Measurements from ENCODE around the gene CAPN10.

The CAPN10 gene

GRCh38 chr2:240589375-240589774 lies 2.8 kb downstream of the CAPN10 start:
- DNase-seq (ENCODE audit: low read depth), result no peak

- no peak for DNase-seq (ENCODE audit: low read depth)
These were observed 3.5 kb downstream of the CAPN10 start for GRCh38 chr2:240589850-240590525.

- no peak for DNase-seq (ENCODE audit: low read depth)
These were observed 4.2 kb downstream of the CAPN10 start for GRCh38 chr2:240590681-240591111.

GRCh38 chr2:240591226-240591625 lies 4.7 kb downstream of the CAPN10 start:
- no peak for DNase-seq (ENCODE audit: low read depth)

GRCh38 chr2:240591784-240592183 lies 5.2 kb downstream of the CAPN10 start:
- DNase-seq (ENCODE audit: low read depth), result no peak

- no peak for DNase-seq (ENCODE audit: low read depth)
These were observed 6.6 kb downstream of the CAPN10 start for GRCh38 chr2:240593026-240593702.

- no peak for DNase-seq (ENCODE audit: low read depth)
These were observed 7.3 kb downstream of the CAPN10 start for GRCh38 chr2:240593703-240594451.

- DNase-seq (ENCODE audit: low read depth), result no peak
These were observed 8.2 kb downstream of the CAPN10 start for GRCh38 chr2:240594511-240595380.

- no peak for DNase-seq (ENCODE audit: low read depth)
These were observed 9.0 kb downstream of the CAPN10 start for GRCh38 chr2:240595381-240596079.

- no peak for DNase-seq (ENCODE audit: low read depth)
These were observed 9.5 kb downstream of the CAPN10 start for GRCh38 chr2:240596080-240596460.

- DNase-seq (ENCODE audit: low read depth), result no peak
These were observed 10.0 kb downstream of the CAPN10 start for GRCh38 chr2:240596491-240596931.

- DNase-seq (ENCODE audit: low read depth), result no peak
These were observed 10.5 kb downstream of the CAPN10 start for GRCh38 chr2:240597054-240597418.

GRCh38 chr2:240597419-240598181 lies 11.1 kb downstream of the CAPN10 start:
- DNase-seq (ENCODE audit: low read depth), result no peak

- DNase-seq (ENCODE audit: low read depth), result no peak
These were observed 11.9 kb downstream of the CAPN10 start for GRCh38 chr2:240598311-240598911.

GRCh38 chr2:240599141-240599583 lies 12.6 kb downstream of the CAPN10 start:
- no peak for DNase-seq (ENCODE audit: low read depth)

- no peak for DNase-seq (ENCODE audit: low read depth)
These were observed 14.0 kb downstream of the CAPN10 start for GRCh38 chr2:240600451-240600961.

GRCh38 chr2:240601061-240601830 lies 14.7 kb downstream of the CAPN10 start:
- DNase-seq (ENCODE audit: low read depth), result no peak

GRCh38 chr2:240601831-240602160 lies 15.3 kb downstream of the CAPN10 start:
- no peak for DNase-seq (ENCODE audit: low read depth)

All from HS-27A (cell line).